Measurements from ENCODE around the gene MAP1LC3C. TPM values are rescaled to one million over a fixed set of nuclear protein-coding genes. Genes with fewer than 3 reads are reported as not detected.
A peak's percentile ranks its signal among the peaks of the same experiment; 100 is the strongest.

Gene MAP1LC3C
- total RNA-seq, 1 donor: 0.09 TPM

DNA sequence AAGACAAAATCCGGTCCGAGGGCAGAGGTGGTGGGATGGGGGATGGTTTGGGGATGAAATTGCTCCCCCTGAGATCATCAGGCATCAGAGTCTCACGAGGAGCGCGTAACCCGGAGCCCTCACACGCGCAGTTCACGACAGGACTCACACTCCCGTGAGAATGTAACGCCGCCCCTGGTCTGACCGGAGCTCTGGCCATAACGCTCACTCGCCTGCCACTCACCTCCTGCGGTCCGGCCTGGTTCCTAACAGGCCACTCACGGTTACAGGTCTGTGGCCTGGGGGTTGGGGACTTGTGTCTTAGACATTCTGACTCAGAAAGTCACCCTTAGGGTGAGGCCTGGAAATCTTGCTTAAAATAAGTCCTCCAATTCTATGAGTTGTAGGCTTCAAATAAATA lies 19.8 kb downstream of the MAP1LC3C start:
- TF ChIP-seq, protein P1, sequence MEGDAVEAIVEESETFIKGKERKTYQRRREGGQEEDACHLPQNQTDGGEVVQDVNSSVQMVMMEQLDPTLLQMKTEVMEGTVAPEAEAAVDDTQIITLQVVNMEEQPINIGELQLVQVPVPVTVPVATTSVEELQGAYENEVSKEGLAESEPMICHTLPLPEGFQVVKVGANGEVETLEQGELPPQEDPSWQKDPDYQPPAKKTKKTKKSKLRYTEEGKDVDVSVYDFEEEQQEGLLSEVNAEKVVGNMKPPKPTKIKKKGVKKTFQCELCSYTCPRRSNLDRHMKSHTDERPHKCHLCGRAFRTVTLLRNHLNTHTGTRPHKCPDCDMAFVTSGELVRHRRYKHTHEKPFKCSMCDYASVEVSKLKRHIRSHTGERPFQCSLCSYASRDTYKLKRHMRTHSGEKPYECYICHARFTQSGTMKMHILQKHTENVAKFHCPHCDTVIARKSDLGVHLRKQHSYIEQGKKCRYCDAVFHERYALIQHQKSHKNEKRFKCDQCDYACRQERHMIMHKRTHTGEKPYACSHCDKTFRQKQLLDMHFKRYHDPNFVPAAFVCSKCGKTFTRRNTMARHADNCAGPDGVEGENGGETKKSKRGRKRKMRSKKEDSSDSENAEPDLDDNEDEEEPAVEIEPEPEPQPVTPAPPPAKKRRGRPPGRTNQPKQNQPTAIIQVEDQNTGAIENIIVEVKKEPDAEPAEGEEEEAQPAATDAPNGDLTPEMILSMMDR (IDR thresholded peaks at IDR 0.05; ENCODE audit: insufficient read depth, low read length): no peak
- DNase-seq (ENCODE audit: low read depth): no peak
- H3K4me3 ChIP-seq (ENCODE audit: low read depth, low read length): no peak overlapping the region

DNA sequence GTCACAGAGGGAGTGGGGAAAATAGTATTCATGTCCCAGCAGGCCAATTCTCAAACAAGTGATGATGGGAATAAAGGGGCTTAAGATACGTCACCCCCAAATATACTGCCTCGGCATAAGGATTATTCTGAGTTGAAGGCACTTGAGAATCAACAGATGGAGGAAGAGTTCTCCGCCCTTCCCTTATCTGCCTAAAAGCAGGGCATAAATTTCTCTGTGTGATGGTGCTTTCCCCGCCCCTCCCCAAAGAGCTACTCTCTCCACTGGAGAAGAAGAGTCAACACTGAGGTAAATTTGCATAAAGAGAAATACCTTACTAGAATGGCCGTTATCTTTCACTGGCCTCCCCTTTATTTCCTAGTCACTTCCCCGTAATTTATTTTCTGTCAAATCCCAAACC lies 22.7 kb downstream of the MAP1LC3C start:
- no peak for DNase-seq (ENCODE audit: low read depth)

DNA sequence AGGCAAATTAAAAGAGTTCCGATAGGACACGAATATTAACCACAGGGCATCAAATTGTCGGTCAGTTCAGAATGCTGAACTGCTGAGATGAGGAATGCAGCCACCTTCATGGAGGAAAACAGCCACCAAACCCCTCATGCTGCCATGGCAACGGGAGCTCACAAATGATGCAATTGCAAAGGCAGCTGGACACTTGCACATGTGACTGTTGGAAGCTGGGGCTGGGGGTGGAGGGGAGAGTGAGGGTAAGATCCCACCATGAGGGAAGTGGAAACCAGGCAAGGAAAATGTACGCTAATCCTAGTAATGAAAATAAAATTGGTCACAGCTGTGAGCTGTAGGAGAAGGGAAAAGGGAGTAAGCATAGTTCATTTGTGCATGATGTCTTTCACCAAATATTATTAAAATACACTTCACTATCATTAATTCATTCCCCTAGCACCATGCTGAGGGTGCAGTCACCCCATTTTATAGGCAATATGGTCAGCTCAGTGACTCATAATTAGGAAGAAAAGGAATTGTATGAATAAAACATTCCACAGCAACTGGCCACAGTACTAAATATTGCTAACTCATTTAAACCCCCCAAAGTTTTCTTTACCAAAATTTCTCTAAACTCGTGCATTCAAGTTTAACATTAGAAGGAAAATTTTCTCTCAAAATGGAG lies 26.1 kb downstream of the MAP1LC3C start:
- peak; percentile 26 for DNase-seq (ENCODE audit: low read depth)
- no peak overlapping the region for H3K4me3 ChIP-seq (ENCODE audit: low read depth, low read length)
- TF ChIP-seq, protein P1 (IDR thresholded peaks at IDR 0.05; ENCODE audit: insufficient read depth, low read length): no peak

More for the DNA sequence above, 22.7 kb downstream of the MAP1LC3C start:
- no peak overlapping the region for H3K4me3 ChIP-seq (ENCODE audit: low read depth, low read length)
- TF ChIP-seq, protein P1 (IDR thresholded peaks at IDR 0.05; ENCODE audit: insufficient read depth, low read length): no peak

DNA sequence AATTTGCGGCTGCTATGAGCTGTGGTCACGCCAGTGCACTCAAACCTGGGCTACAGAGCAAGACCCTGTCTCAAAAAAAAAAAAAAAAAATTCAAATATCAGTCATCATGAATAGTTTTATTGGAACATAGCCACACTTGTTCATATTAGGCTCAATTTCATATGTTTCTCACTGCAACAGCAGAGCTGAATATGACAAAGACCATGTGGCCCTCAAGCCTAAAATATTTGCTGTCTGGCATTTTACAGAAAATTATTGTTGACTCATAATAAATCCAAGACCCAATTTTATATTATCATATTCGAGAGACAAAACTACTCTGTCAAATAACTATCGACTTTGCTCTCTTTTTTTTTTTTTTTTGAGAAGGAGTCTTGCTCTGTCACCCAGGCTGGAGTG lies 30.3 kb downstream of the MAP1LC3C start:
- no peak overlapping the region for H3K4me3 ChIP-seq (ENCODE audit: low read depth, low read length)
- TF ChIP-seq, protein P1 (IDR thresholded peaks at IDR 0.05; ENCODE audit: insufficient read depth, low read length): no peak
- DNase-seq (ENCODE audit: low read depth): no peak

DNA sequence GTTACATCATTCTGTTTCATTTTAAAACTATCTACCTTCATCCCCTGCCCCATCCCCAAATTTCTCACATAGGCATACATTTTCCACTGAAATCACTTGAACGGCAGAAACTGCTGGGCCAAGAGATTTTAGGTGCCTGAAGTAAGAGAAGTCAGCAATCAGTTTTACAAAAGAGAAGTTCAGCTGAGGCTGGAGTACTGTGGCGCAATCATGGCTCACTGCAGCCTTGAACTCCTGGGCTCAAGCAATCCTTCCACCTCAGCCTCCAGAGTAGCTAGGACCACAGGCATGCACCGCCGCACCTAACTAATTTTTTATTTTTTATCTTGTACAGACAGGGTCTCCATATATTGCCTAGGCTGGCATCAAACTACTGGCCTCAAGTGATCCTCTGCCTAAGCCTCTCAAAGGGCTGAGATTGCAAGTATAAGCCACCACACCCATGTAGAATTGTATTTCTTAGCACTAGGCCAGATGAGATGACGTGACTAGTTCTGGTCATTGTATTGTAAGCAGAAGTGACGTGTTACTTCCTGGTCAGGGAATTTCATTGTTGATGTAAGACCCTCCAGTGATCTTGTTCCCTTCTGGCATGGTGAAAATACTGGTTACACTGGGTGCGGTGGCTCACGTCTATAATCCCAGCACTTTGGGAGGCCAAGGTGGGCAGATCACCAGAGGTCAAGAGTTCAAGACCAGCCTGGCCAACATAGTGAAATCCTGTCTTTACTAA lies 34.2 kb downstream of the MAP1LC3C start:
- H3K4me3 ChIP-seq (ENCODE audit: low read depth, low read length): no peak overlapping the region
- peak; percentile 93 for DNase-seq (ENCODE audit: low read depth)
- TF ChIP-seq, protein P1 (IDR thresholded peaks at IDR 0.05; ENCODE audit: insufficient read depth, low read length): no peak

DNA sequence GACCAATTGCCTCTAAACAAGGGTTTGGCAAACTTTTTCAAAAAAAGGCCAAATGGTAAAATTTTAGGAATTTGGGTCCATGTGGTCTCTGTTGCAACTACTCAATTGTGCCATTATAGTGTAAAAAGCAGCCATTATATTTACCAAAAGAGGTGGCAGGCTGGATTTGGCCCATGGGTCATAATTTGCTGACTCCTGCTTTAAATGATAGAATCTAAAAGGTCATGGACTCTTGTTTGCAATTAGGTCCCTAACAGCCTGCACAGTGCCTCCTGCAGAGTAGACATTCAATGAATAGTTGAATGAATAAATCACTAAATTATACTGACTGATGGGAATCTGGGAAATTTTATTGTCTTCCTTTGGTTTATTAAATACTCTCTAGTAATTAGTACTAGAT lies 35.2 kb downstream of the MAP1LC3C start:
- no peak for DNase-seq (ENCODE audit: low read depth)
- H3K4me3 ChIP-seq (ENCODE audit: low read depth, low read length): no peak overlapping the region
- TF ChIP-seq, protein P1 (IDR thresholded peaks at IDR 0.05; ENCODE audit: insufficient read depth, low read length): no peak

Measured in fibroblast of the aortic adventitia (primary cell).